CD4-positive, alpha-beta memory T cell (primary cell): ENCODE results near the gene SUN5. TPM values are rescaled to one million over a fixed set of nuclear protein-coding genes. Genes with fewer than 3 reads are reported as not detected.

ENCODE experiments used
- CTCF ChIA-PET: fragments of 350-600 bp; sonication (Branson Sonifier 250); formaldehyde crosslinking; loops from one replicate; lab custom pipeline; 2021; ENCODE audit warnings: inconsistent platforms; ENCODE audit not compliant: partially characterized antibody; lab: Charles Lee
- POLR2A ChIA-PET: fragments of 350-600 bp; sonication (Branson Sonifier 250); formaldehyde crosslinking; loops from one replicate; lab custom pipeline; 2021; ENCODE audit not compliant: partially characterized antibody; lab: Charles Lee
- DNase-seq, 5 donors: peaks; one replicate each; pipeline versions ENCODE4 v3.0.0 to v3.0.0-alpha.2; 2020 to 2022; ENCODE audit warnings: mixed read lengths in 1 of 5
- H3K27ac ChIP-seq: one replicate; pipeline ENCODE4 v1.7.0; 2013; ENCODE audit warnings: low read depth, low read length
- H3K27me3 ChIP-seq: 2 replicates; pipeline ENCODE4 v1.7.0; 2013; ENCODE audit warnings: mild to moderate bottlenecking, low read length, moderate library complexity; ENCODE audit not compliant: insufficient read depth
- H3K36me3 ChIP-seq: 2 replicates; pipeline ENCODE4 v1.7.0; 2013; ENCODE audit warnings: mild to moderate bottlenecking, low read length, moderate library complexity; ENCODE audit not compliant: insufficient read depth
- H3K4me1 ChIP-seq: 2 replicates; pipeline ENCODE4 v1.7.0; 2013; ENCODE audit warnings: mild to moderate bottlenecking, low read length, moderate library complexity; ENCODE audit not compliant: insufficient read depth
- H3K4me3 ChIP-seq, 2 donors: one replicate each; pipeline ENCODE4 v1.7.0; 2013; ENCODE audit warnings: low read length in 2 of 2, mild to moderate bottlenecking in 1 of 2
- H3K9me3 ChIP-seq, 2 donors: one replicate each; pipeline ENCODE4 v1.7.0; 2013; ENCODE audit warnings: low read length in 2 of 2, control low read depth in 1 of 2; ENCODE audit not compliant: control insufficient read depth in 1 of 2
- H3K27ac Mint-ChIP-seq, 7 donors: one replicate each; pipeline ENCODE4 v1.8.0; 2020 to 2021; ENCODE audit warnings: mixed read lengths in 7 of 7, mild to moderate bottlenecking in 6 of 7, inconsistent platforms in 3 of 7, moderate library complexity in 3 of 7
- H3K27me3 Mint-ChIP-seq, 2 donors: one replicate each; pipeline ENCODE4 v1.8.0; 2020 to 2021; ENCODE audit warnings: mixed read lengths in 2 of 2
- H3K36me3 Mint-ChIP-seq, 2 donors: one replicate each; pipeline ENCODE4 v1.8.0; 2020 to 2021; ENCODE audit warnings: mixed read lengths in 2 of 2, inconsistent platforms in 1 of 2, mild to moderate bottlenecking in 1 of 2
- H3K4me1 Mint-ChIP-seq, 4 donors: one replicate each; pipeline ENCODE4 v1.8.0; 2020 to 2021; ENCODE audit warnings: mixed read lengths in 4 of 4, mild to moderate bottlenecking in 1 of 4
- H3K4me3 Mint-ChIP-seq, 8 donors: one replicate each; pipeline ENCODE4 v1.8.0; 2020 to 2021; ENCODE audit warnings: mixed read lengths in 8 of 8, mild to moderate bottlenecking in 7 of 8, moderate library complexity in 6 of 8, inconsistent platforms in 3 of 8
- H3K9me3 Mint-ChIP-seq, 8 donors: one replicate each; pipeline ENCODE4 v1.8.0; 2020 to 2021; ENCODE audit warnings: mixed read lengths in 8 of 8, mild to moderate bottlenecking in 5 of 8, inconsistent platforms in 3 of 8, moderate library complexity in 1 of 8
- intact Hi-C: fragments of 100-400 bp; cut with micrococcal nuclease; formaldehyde crosslinking; loops from one replicate; pipeline ENCODE4 v1.15.1; 2023
- polyA plus RNA-seq, 2 donors: library from polyadenylated mRNA; unstranded; fragments of 300-500 nt; fragmentation: Illumina TruSeq; gene quantifications; one replicate each; pipeline ENCODE4 v1.2.3, GENCODE V29; 2021
- total RNA-seq, 2 experiments: library from RNA; stranded (reverse); gene quantifications; one replicate each; pipeline ENCODE4 v1.2.3, GENCODE V29; 2021

SUN5 gene
- total and polyA plus RNA-seq, 4 experiments from 2014 or later: not detected

DNA sequence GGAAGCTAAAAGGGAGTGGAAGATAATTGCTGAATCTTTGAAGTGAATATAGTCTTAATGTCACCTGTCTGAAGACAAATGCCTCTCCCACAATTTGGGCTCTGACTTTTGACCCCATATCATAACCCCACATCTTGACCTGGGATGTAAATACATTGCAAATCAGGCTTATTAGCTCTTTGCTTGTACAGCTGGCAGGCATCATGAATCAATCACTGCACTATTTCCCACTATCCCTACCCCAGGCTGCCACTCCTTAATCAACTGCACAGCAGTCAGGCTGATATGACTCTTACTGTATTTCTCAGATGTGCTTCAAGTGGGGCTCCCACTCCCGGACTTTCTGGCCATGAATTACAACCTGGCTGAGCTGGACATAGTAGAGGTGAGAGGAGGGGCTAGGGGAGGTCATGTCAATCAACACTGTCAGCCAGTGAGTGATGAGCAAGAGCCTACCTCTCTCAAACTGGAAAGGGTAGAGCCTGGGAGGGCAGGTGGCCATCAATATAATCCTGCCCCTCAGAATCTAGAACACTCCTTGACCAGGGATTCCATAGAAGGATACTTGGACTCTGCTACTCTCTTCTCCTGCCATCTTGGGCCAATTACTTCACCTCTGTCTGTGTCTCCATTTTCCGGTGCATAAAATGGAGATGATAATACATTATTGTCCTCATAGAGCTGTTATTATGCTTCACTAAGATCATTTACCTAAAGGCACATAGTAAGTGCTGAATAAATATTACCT lies 38.9 kb upstream of the SUN5 start:
- intact Hi-C loops: no loop called here
- peaks cover 0 to 4% of the 10 kb centered on the region in 2 donors for H3K9me3 ChIP-seq
- ChIA-PET CTCF (no interaction called here), POLR2A (no interaction called here)
- H3K27ac ChIP-seq: no peak overlapping the region
- no peaks in the 10 kb centered on the region for H3K27me3 ChIP-seq
- Mint-ChIP-seq H3K9me3 (peaks cover 0 to 22% (median 17%) of the 10 kb centered on the region in 8 donors), H3K36me3 (no peaks in the 10 kb centered on the region), H3K4me1 (peaks cover 0 to 8% (median 2%) of the 10 kb centered on the region in 4 donors), H3K4me3 (no peak overlapping the region), H3K27ac (peak overlapping the region in 1 of 7 donors; percentile 46), H3K27me3 (no peaks in the 10 kb centered on the region)
- DNase-seq: no peak
- H3K4me3 ChIP-seq: no peak overlapping the region
- no peaks in the 10 kb centered on the region for H3K4me1 ChIP-seq
- H3K36me3 ChIP-seq: no peaks in the 10 kb centered on the region

DNA sequence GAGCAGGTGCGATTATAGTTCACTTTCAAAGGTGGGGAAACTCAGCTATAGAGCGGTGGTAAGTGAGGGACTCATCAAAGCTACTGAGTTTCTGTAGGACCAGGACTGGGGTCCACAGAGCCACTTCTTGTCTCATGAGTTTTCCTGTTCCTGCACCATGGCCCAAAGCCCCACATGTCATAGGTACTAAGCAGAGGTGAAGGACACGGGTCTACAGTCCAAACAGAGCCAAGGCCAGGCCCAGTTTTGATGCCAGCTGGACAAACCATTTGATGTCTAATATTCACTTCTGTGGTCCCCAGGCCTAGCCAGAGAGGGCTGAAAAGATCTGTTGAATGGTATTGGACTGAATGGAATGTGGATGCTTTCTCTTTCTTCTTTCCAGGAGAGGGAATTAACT lies 38.2 kb upstream of the SUN5 start:
- H3K9me3 ChIP-seq: peaks cover 0 to 4% of the 10 kb centered on the region in 2 donors
- Mint-ChIP-seq H3K27ac (no peak overlapping the region), H3K27me3 (no peaks in the 10 kb centered on the region), H3K9me3 (peaks cover 0 to 22% (median 17%) of the 10 kb centered on the region in 8 donors), H3K4me3 (no peak overlapping the region), H3K36me3 (no peaks in the 10 kb centered on the region), H3K4me1 (peaks cover 0 to 9% (median 2%) of the 10 kb centered on the region in 4 donors)
- DNase-seq: no peak
- POLR2A ChIA-PET: no interaction called here
- H3K4me3 ChIP-seq: no peak overlapping the region
- CTCF ChIA-PET: interaction anchor here (1.7 kb wide), 1 partner anchor 10 kb away, joined by 4 read pairs; no protein-coding TSS in a partner anchor
- H3K36me3 ChIP-seq: no peaks in the 10 kb centered on the region
- no peak overlapping the region for H3K27ac ChIP-seq
- no peaks in the 10 kb centered on the region for H3K27me3 ChIP-seq
- intact Hi-C loops: no loop called here
- H3K4me1 ChIP-seq: no peaks in the 10 kb centered on the region

DNA sequence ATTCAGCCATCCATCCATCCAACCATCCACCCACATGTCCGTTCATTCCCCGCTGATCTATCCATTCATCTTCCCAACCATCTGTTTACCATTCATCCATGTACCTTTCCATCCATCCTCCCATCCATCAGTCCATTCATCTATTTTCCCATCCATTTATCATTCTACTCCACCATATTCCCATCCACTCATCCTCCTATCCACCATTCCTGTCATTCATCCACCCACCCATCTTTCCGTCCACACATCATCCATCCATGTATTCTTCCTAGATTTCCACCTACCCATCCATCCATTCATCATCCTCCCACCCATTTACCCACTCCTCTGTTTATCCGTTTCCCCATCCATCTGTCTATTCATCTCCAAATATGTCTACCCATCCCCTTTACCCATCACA lies 34.0 kb upstream of the SUN5 start:
- H3K36me3 Mint-ChIP-seq: no peaks in the 10 kb centered on the region

DNA sequence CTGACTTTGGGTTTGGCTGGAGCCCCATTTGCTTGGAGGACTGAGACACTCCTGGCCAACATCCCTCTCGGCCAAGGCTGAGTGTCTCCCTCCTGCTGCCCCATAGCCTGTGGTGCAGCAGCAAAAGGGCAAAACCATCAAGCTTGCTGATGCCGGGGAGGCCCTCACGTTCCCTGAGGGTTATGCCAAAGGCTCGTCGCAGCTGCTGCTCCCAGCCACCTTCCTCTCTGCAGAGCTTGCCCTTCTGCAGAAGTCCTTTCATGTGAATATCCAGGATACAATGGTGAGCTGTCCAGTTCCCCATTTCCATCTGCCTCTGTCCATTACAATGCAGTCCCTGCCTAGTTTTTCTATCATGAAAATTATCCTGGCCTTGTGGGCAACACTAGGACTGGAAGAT lies 33.2 kb upstream of the SUN5 start:
- intact Hi-C loops: no loop called here
- Histone ChIP-seq H3K9me3 (no peaks in the 10 kb centered on the region), H3K27ac (no peak overlapping the region), H3K36me3 (no peaks in the 10 kb centered on the region), H3K27me3 (no peaks in the 10 kb centered on the region), H3K4me3 (no peak overlapping the region), H3K4me1 (no peaks in the 10 kb centered on the region)
- H3K4me3 Mint-ChIP-seq: no peak overlapping the region
- no peak for DNase-seq
- POLR2A ChIA-PET: no interaction called here
- H3K36me3 Mint-ChIP-seq: no peaks in the 10 kb centered on the region
- H3K27ac Mint-ChIP-seq: no peak overlapping the region
- CTCF ChIA-PET: no interaction called here
- peaks cover under 1 to 10% (median 5%) of the 10 kb centered on the region in 8 donors for H3K9me3 Mint-ChIP-seq
- no peaks in the 10 kb centered on the region for H3K27me3 Mint-ChIP-seq
- H3K4me1 Mint-ChIP-seq: peaks cover 0 to 8% (median 1%) of the 10 kb centered on the region in 4 donors

More for the DNA sequence above, 34.0 kb upstream of the SUN5 start:
- Histone ChIP-seq H3K27ac (no peak overlapping the region), H3K4me3 (no peak overlapping the region), H3K4me1 (no peaks in the 10 kb centered on the region), H3K9me3 (no peaks in the 10 kb centered on the region), H3K36me3 (no peaks in the 10 kb centered on the region), H3K27me3 (no peaks in the 10 kb centered on the region)
- peaks cover 0 to 3% (median 2%) of the 10 kb centered on the region in 8 donors for H3K9me3 Mint-ChIP-seq
- no peaks in the 10 kb centered on the region for H3K27me3 Mint-ChIP-seq
- intact Hi-C loops: no loop called here
- DNase-seq: no peak
- CTCF ChIA-PET: no interaction called here
- no peak overlapping the region for H3K27ac Mint-ChIP-seq
- POLR2A ChIA-PET: no interaction called here
- peaks cover 0 to 8% (median 1%) of the 10 kb centered on the region in 4 donors for H3K4me1 Mint-ChIP-seq
- H3K4me3 Mint-ChIP-seq: no peak overlapping the region

DNA sequence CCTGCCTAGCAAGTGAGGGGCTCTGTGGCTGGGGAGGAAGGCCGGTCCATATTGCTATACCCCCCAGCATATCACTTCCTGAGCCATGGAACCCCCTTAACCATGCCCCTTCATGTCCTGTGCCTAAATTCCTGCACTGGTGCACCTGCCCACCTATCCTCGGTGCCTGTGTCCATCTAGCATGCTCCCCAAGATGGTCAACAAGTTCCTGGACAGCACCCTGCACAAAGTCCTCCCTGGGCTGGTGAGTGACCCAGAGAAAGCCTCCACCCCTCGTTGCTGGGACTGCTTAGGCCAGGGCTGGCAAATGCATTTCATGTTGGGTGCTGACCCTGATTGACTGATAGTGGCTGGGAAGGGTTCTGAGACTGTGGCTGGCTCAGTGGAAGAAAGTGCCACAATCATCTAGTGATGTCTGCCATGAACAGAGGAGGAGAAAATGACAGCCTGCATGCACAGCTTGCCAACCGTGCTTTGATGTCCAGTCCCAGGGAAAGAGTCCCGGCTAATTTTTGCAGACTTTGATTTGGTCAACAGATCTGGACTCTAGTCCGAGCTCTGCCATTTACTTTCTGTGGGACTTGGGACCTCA lies 30.8 kb upstream of the SUN5 start:
- no peaks in the 10 kb centered on the region for H3K9me3 ChIP-seq
- intact Hi-C loops: no loop called here
- H3K4me3 Mint-ChIP-seq: no peak overlapping the region
- ChIA-PET CTCF (no interaction called here), POLR2A (no interaction called here)
- H3K4me3 ChIP-seq: no peak overlapping the region
- no peak for DNase-seq
- peaks cover 0 to 3% (median 0%) of the 10 kb centered on the region in 4 donors for H3K4me1 Mint-ChIP-seq
- peaks cover 2 to 10% (median 5%) of the 10 kb centered on the region in 8 donors for H3K9me3 Mint-ChIP-seq
- no peaks in the 10 kb centered on the region for H3K4me1 ChIP-seq
- H3K36me3 Mint-ChIP-seq: no peaks in the 10 kb centered on the region
- H3K27me3 ChIP-seq: no peaks in the 10 kb centered on the region
- H3K27me3 Mint-ChIP-seq: no peaks in the 10 kb centered on the region
- H3K27ac Mint-ChIP-seq: peak overlapping the region in 1 of 7 donors; percentile 19
- no peak overlapping the region for H3K27ac ChIP-seq
- no peaks in the 10 kb centered on the region for H3K36me3 ChIP-seq

DNA sequence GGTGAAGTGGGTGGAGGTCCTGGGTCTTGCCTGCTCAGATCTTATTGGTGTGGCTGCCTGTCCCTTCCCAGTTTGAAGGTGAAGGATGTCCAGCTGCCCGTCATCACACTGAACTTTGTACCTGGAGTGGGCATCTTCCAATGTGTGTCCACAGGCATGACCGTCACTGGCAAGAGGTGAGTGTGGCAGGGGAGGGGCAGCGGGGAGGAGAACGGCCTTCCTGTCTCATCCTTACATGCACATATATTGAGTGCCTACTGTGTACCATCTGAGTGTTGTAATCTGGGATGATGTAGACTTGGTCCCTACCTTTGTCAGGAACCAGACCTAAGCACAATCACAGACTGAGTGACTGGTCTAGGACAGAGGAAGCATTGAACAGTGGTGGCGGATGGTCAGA lies 29.9 kb upstream of the SUN5 start:
- intact Hi-C loops: no loop called here
- no peaks in the 10 kb centered on the region for H3K4me1 ChIP-seq
- Mint-ChIP-seq H3K27ac (peak overlapping the region in 1 of 7 donors; percentile 53), H3K4me3 (no peak overlapping the region), H3K4me1 (peaks cover 0 to 1% (median 0%) of the 10 kb centered on the region in 4 donors), H3K27me3 (no peaks in the 10 kb centered on the region), H3K9me3 (peaks cover 2 to 10% (median 5%) of the 10 kb centered on the region in 8 donors), H3K36me3 (no peaks in the 10 kb centered on the region)
- no peak for DNase-seq
- no peaks in the 10 kb centered on the region for H3K36me3 ChIP-seq
- ChIA-PET POLR2A (no interaction called here), CTCF (no interaction called here)
- H3K27me3 ChIP-seq: no peaks in the 10 kb centered on the region
- H3K27ac ChIP-seq: no peak overlapping the region
- no peak overlapping the region for H3K4me3 ChIP-seq
- no peaks in the 10 kb centered on the region for H3K9me3 ChIP-seq

DNA sequence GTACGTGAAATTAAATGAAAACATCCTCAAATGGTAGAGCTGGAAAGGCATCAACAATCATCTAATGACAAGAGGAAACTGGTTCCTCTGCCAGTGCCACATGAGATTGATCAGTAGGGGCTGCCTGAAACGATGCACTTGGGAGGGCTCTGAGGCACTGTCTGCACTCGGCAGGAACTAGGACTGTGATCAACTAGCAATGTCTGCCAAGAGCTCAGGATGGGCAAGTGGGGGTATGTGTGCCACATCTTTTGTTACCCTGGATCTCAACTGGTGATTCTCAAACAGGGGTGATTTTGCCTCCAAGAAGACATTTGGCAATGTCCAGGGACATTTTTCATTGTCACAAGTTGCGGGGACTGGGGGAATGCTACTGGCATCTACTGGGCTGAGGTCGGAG lies 29.1 kb upstream of the SUN5 start:
- Mint-ChIP-seq H3K27me3 (no peaks in the 10 kb centered on the region), H3K36me3 (no peaks in the 10 kb centered on the region), H3K4me1 (peaks cover 0 to 1% (median 0%) of the 10 kb centered on the region in 4 donors), H3K4me3 (no peak overlapping the region), H3K27ac (no peak overlapping the region), H3K9me3 (peaks cover 2 to 10% (median 5%) of the 10 kb centered on the region in 8 donors)
- Histone ChIP-seq H3K36me3 (no peaks in the 10 kb centered on the region), H3K4me3 (no peak overlapping the region), H3K4me1 (no peaks in the 10 kb centered on the region), H3K27me3 (no peaks in the 10 kb centered on the region), H3K27ac (no peak overlapping the region), H3K9me3 (no peaks in the 10 kb centered on the region)
- intact Hi-C loops: no loop called here
- ChIA-PET CTCF (no interaction called here), POLR2A (no interaction called here)
- no peak for DNase-seq
